NT2/D1 (cell line): ENCODE data around the gene HS6ST1.
"Not testable (repeated sequence)": the region's sequence is repeated elsewhere in the genome, so short reads cannot be mapped to it uniquely, and the experiment has no call there.

Source experiments
- YY1 ChIP-seq: IDR thresholded peaks from 2 replicates; pipeline ENCODE4 v1.6.1; 2011; ENCODE audit not compliant: insufficient read length, insufficient read depth
- ZNF274 ChIP-seq: IDR thresholded peaks from 2 replicates; pipeline ENCODE4 v1.6.1; 2011; ENCODE audit warnings: mild to moderate bottlenecking, low read depth, low read length

DNA sequence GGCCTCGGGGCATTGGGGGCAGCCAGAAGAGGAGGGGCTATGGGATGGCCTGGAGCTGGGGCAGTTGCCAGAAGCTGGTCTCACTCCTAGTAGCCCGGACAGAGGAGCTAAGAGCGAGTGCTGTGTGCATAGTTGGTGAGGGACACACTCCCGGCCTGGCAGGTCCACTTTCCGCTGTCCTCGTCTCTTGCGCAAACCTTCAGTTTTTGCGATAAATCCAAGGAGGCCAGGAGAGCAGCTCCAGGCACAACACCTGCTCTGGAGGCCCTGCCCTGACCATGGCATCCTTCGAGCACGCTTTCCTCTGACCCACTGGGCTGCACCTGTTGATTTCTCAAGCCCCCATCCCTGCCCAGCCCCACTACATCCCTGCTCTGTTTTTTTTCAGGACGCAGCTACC lies 51.0 kb downstream of the HS6ST1 start:
- TF ChIP-seq ZNF274, YY1: not testable (repeated sequence)
